H4 (cell line): Measurements from ENCODE around the gene LHX3. TPM values are rescaled to one million over a fixed set of nuclear protein-coding genes. Genes with fewer than 3 reads are reported as not detected.
A peak's percentile ranks its signal among the peaks of the same experiment; 100 is the strongest.

ENCODE experiments used
- DNase-seq: peaks from one replicate; pipeline ENCODE4 v3.0.0-alpha.2; 2015; ENCODE audit warnings: low spot score
- total RNA-seq: library from RNA; depleted of rRNA; stranded (reverse); fragments of >200 nt; shearing (Covaris generic); gene quantifications from 2 replicates; pipeline ENCODE4 v1.2.3, GENCODE V29; 2014

The LHX3 gene
- total RNA-seq, 1 experiment from 2014 or later, result not detected

GRCh38 chr9:136228107-136228875 is 23.4 kb upstream of the LHX3 start:
- DNase-seq, result peak; percentile 54

- no peak for DNase-seq
Observed at GRCh38 chr9:136226680-136227407, 21.9 kb upstream of the LHX3 start.

- DNase-seq, result peak; percentile 41
Observed at GRCh38 chr9:136225748-136226679, 21.1 kb upstream of the LHX3 start.

GRCh38 chr9:136225366-136225747 is 20.4 kb upstream of the LHX3 start:
- no peak for DNase-seq

GRCh38 chr9:136223871-136224640 is 19.1 kb upstream of the LHX3 start:
- no peak for DNase-seq

- no peak for DNase-seq
Observed at GRCh38 chr9:136222906-136223285, 18.0 kb upstream of the LHX3 start.

- no peak for DNase-seq
Observed at GRCh38 chr9:136222166-136222905, 17.4 kb upstream of the LHX3 start.

- DNase-seq, result peak; percentile 75
Observed at GRCh38 chr9:136220017-136220729, 15.2 kb upstream of the LHX3 start.

- peak; percentile 58 for DNase-seq
Observed at GRCh38 chr9:136219276-136219675, 14.3 kb upstream of the LHX3 start.

GRCh38 chr9:136218673-136219072 is 13.7 kb upstream of the LHX3 start:
- DNase-seq, result no peak

GRCh38 chr9:136218271-136218670 is 13.3 kb upstream of the LHX3 start:
- DNase-seq, result no peak

GRCh38 chr9:136216541-136217244 is 11.8 kb upstream of the LHX3 start:
- no peak for DNase-seq

- no peak for DNase-seq
Observed at GRCh38 chr9:136213733-136214132, 8.8 kb upstream of the LHX3 start.

- DNase-seq, result no peak
Observed at GRCh38 chr9:136212345-136212950, 7.5 kb upstream of the LHX3 start.

- no peak for DNase-seq
Observed at GRCh38 chr9:136211441-136212344, 6.8 kb upstream of the LHX3 start.

- no peak for DNase-seq
Observed at GRCh38 chr9:136211006-136211405, 6.1 kb upstream of the LHX3 start.

GRCh38 chr9:136210276-136210675 is 5.3 kb upstream of the LHX3 start:
- no peak for DNase-seq

GRCh38 chr9:136209786-136210185 is 4.9 kb upstream of the LHX3 start:
- no peak for DNase-seq
